ENCODE results near the gene CFAP100. TPM values are rescaled to one million over a fixed set of nuclear protein-coding genes. Genes with fewer than 3 reads are reported as not detected.

The CFAP100 gene
- total and polyA plus RNA-seq, 3 donors from 2014 or later, result 21.4 to 74.2 (median 56.2) TPM

- Histone ChIP-seq H3K9me3 (no peaks in the 10 kb centered on the region), H3K4me1 (no peaks in the 10 kb centered on the region), H3K27ac (no peak overlapping the region), H3K27me3 (no peaks in the 10 kb centered on the region), H3K36me3 (ENCODE audit: low read depth, missing control alignments) (no peaks in the 10 kb centered on the region), H3K4me3 (no peak overlapping the region)
- TF ChIP-seq POLR2A (IDR thresholded peaks at IDR 0.05) (no peak), CTCF (IDR thresholded peaks at IDR 0.05) (no peak)
- intact Hi-C loops (cut with DNase I; ENCODE audit: low total_unique reads), result no loop called here
- WGBS, 2 donors, result 85% methylated on average over 10 of the region's 10 CpGs
- no peak for DNase-seq
These were observed 29.5 kb downstream of the CFAP100 start for GRCh38 chr3:126424039-126424717.

- no peak overlapping the region for H3K4me3 ChIP-seq
- intact Hi-C loops (cut with DNase I; ENCODE audit: low total_unique reads), result no loop called here
- no peaks in the 10 kb centered on the region for H3K27me3 ChIP-seq
- DNase-seq, result no peak
- no peaks in the 10 kb centered on the region for H3K36me3 ChIP-seq (ENCODE audit: low read depth, missing control alignments)
- H3K27ac ChIP-seq, result no peak overlapping the region
- TF ChIP-seq CTCF (IDR thresholded peaks at IDR 0.05) (no peak), POLR2A (IDR thresholded peaks at IDR 0.05) (no peak)
- no peaks in the 10 kb centered on the region for H3K4me1 ChIP-seq
- 81 to 100% methylated on average over 2 to 3 of the region's 3 CpGs for WGBS, 2 donors
- no peaks in the 10 kb centered on the region for H3K9me3 ChIP-seq
These were observed 30.0 kb downstream of the CFAP100 start for GRCh38 chr3:126424751-126425150.

- Histone ChIP-seq H3K27ac (no peak overlapping the region), H3K9me3 (no peaks in the 10 kb centered on the region), H3K27me3 (no peaks in the 10 kb centered on the region), H3K36me3 (ENCODE audit: low read depth, missing control alignments) (no peaks in the 10 kb centered on the region), H3K4me3 (no peak overlapping the region), H3K4me1 (no peaks in the 10 kb centered on the region)
- WGBS, 2 donors, result 82 to 100% methylated on average over 1 of the region's 1 CpG
- intact Hi-C loops (cut with DNase I; ENCODE audit: low total_unique reads), result no loop called here
- TF ChIP-seq POLR2A (IDR thresholded peaks at IDR 0.05) (no peak), CTCF (IDR thresholded peaks at IDR 0.05) (no peak)
- DNase-seq, result no peak
These were observed 36.4 kb downstream of the CFAP100 start for GRCh38 chr3:126431103-126431534.

GRCh38 chr3:126432361-126433104 lies 37.8 kb downstream of the CFAP100 start:
- 90 to 98% methylated on average over 4 of the region's 4 CpGs for WGBS, 2 donors
- Histone ChIP-seq H3K4me3 (no peak overlapping the region), H3K36me3 (ENCODE audit: low read depth, missing control alignments) (no peaks in the 10 kb centered on the region), H3K4me1 (no peaks in the 10 kb centered on the region), H3K27ac (no peak overlapping the region), H3K27me3 (no peaks in the 10 kb centered on the region), H3K9me3 (no peaks in the 10 kb centered on the region)
- TF ChIP-seq POLR2A (IDR thresholded peaks at IDR 0.05) (no peak), CTCF (IDR thresholded peaks at IDR 0.05) (no peak)
- intact Hi-C loops (cut with DNase I; ENCODE audit: low total_unique reads), result no loop called here
- DNase-seq, result no peak

Data from testis (tissue), 3 donors.